Measurements from ENCODE around the gene NCK2.

Gene NCK2

DNA sequence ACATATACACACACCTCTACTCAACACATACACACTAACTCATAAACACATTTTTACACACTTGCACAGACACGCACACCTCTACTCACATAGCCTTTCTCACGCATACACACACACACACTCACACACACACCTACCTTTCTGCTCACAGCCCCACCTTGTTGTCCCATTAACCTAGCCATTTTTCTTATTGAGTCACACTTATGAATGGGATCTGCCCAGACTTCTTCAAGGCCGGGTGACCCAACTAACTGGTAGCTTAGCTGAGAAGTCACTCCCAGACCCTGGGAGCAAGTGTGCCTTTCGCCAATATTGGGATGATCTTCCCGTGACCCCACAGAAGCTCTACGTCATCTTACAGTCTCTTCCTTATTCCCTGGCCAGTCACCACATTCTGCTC is 192.2 kb downstream of the NCK2 start:
- DNase-seq, result no peak

DNA sequence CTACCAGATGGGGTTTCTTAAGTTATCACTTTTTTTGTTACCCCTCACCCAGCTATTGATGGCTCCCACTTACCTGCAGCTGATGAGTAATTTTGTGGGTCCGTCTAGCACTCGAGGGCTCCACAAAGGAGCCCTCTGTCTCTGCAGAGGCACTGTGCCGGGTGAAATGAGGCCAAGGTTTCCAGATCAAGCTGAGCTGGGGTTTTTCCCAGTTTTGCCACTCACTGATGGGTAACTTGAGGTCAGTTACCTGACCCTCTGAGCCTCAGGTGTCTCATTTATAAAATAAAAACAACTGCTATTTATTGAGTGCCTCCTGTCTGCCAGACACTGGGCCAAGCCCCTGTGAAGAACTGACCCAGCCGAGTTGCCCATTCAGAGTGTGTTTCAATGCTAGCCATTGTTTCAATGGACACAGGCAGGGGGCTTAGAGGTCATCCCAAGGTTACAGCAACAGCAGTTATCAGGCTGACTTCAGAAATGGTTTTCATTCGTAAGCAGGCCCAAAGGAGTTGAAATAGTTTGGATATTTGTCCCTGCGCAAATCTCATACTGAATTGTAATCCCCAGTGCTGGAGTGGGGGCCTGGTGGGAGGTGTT is 192.9 kb downstream of the NCK2 start:
- DNase-seq, result no peak

Measured in NCI-H2171 (cell line).